Ectodermal cell (in vitro differentiated cells): ENCODE data around the gene ABLIM3.

Experiments used
- H3K27ac ChIP-seq: 2 replicates; pipeline ENCODE4 v1.7.0; 2013; ENCODE audit warnings: mild to moderate bottlenecking, low read depth, low read length; ENCODE audit not compliant: insufficient read depth, poor library complexity, severe bottlenecking
- H3K27me3 ChIP-seq: 2 replicates; pipeline ENCODE4 v1.7.0; 2013; ENCODE audit warnings: mild to moderate bottlenecking, low read length; ENCODE audit not compliant: insufficient read depth, control insufficient read depth, poor library complexity, severe bottlenecking
- H3K36me3 ChIP-seq: one replicate; pipeline ENCODE4 v1.7.0; 2013; ENCODE audit warnings: low read length; ENCODE audit not compliant: control insufficient read depth, insufficient read depth
- H3K4me1 ChIP-seq: one replicate; pipeline ENCODE4 v1.7.0; 2013; ENCODE audit warnings: low read length; ENCODE audit not compliant: control insufficient read depth, insufficient read depth
- H3K4me3 ChIP-seq: 2 replicates; pipeline ENCODE4 v1.7.0; 2013; ENCODE audit warnings: low read depth, low read length, control low read depth; ENCODE audit not compliant: insufficient read depth
- H3K9me3 ChIP-seq: 2 replicates; pipeline ENCODE4 v1.7.0; 2013; ENCODE audit warnings: mild to moderate bottlenecking, low read length, moderate library complexity; ENCODE audit not compliant: control insufficient read depth
- WGBS, 2 experiments: methylation state at CpG; one replicate each; pipeline ENCODE4 v1.1.7; 2013; ENCODE audit warnings: missing lambda C conversion rate in 2 of 2; 5-methylcytosine and 5-hydroxymethylcytosine counted together

ABLIM3 gene

DNA sequence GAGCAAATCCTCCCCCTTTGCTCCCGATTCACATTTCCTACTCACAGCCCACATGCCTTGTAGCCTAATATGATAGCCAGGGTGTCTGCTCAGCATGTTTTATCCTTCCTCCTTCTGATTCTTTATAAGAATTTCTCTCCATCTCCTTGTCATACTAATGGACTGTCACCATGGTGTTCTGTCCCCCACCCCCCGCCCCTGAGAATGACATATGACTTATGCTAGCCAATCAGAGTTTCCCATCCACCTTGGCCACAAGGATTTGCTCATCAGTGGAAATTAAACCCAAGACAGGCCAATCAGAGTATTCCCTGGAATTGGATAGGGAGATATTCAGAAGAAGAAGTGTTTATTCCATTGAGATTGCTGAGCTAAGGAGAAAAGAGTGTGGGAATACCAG is 16.0 kb downstream of the ABLIM3 start:
- Histone ChIP-seq H3K27me3 (no peaks in the 10 kb centered on the region), H3K9me3 (no peaks in the 10 kb centered on the region), H3K4me1 (no peaks in the 10 kb centered on the region), H3K4me3 (no peak overlapping the region), H3K27ac (no peak overlapping the region), H3K36me3 (no peaks in the 10 kb centered on the region)
- 86 to 94% methylated on average over 1 to 2 of the region's 2 CpGs for WGBS, 2 experiments

DNA sequence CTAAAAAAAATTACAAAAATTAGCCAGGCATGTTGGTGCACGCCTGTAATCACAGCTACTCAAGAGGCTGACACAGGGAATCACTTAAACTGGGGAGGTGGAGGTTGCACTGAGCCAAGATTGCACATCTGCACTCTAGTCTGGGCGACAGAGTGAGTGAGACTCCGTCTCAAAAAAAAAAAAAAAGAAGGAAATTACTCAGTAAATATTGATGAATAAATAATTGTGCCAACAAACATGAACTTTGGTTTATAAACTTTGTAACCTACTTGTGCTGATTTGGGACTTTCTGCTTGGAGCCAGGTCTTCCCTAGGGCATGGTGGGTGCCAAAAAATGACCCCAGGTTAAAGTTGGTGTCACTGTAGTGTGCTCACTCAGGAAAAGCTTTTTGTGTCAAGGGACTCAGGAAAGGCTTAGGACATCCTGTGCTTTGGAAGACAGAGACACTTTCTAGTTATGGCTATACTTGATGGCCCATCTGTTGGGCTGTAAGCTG is 19.0 kb downstream of the ABLIM3 start:
- Histone ChIP-seq H3K9me3 (no peaks in the 10 kb centered on the region), H3K27ac (no peak overlapping the region), H3K4me1 (no peaks in the 10 kb centered on the region), H3K36me3 (no peaks in the 10 kb centered on the region), H3K4me3 (no peak overlapping the region), H3K27me3 (no peaks in the 10 kb centered on the region)
- WGBS, 2 experiments: 80 to 83% methylated on average over 2 to 3 of the region's 3 CpGs

DNA sequence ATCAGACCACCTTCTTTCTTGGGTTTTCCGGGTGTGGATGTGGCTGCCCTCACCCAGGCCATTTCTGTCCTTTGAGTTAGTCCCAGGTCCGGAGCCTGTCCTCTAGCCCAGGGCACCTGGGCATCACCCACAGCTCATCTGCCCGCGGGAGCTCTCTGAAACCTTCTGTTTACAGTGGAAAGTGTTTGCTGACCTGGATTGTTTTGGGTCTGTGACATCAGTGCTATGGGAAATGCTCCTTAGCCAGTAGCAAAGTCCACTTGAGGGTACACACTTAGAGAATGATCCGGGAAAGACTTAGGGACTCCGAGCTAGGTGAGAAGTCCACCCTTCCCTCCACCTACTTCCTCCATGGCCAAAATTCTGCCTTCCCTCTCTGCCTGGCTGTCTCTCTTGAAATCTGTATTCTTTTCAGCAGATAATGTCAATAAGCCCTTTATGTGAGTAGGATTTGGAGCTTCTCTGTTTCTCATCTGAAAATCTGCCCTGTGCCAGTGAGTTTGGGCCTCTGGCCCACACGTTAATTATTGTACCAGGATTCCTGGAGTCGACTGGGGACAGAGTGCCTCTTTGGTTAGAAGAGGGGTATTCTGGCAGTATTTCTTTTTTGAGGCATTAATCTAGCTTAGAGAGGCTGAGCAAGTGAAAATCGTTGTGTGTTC is 19.9 kb downstream of the ABLIM3 start:
- Histone ChIP-seq H3K27me3 (no peaks in the 10 kb centered on the region), H3K4me3 (no peak overlapping the region), H3K36me3 (no peaks in the 10 kb centered on the region), H3K4me1 (no peaks in the 10 kb centered on the region), H3K27ac (no peak overlapping the region), H3K9me3 (no peaks in the 10 kb centered on the region)
- WGBS, 2 experiments: 94 to 95% methylated on average over 9 of the region's 9 CpGs

DNA sequence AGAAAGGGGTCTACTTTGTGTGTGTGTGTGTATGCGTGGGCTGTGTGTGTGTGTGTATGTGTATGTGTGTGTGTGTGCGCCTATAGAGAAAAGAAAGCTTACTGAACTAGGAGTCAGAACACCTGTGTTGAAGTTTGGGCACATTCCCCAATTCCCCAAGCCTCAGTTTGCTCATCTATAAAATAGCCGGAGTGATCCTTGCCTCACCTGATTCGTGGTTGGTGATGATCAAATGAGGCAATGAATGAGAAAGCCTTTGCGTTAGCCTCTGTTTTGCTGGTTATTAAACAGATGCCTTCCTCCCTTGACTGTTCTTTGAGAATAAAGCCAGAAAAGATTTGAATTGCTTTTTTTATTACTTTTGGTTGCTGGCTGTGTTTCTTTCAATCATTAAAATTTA is 20.6 kb downstream of the ABLIM3 start:
- WGBS, 2 experiments: 88 to 97% methylated on average over 5 of the region's 5 CpGs
- Histone ChIP-seq H3K4me3 (no peak overlapping the region), H3K9me3 (no peaks in the 10 kb centered on the region), H3K4me1 (no peaks in the 10 kb centered on the region), H3K27me3 (no peaks in the 10 kb centered on the region), H3K27ac (no peak overlapping the region), H3K36me3 (no peaks in the 10 kb centered on the region)

DNA sequence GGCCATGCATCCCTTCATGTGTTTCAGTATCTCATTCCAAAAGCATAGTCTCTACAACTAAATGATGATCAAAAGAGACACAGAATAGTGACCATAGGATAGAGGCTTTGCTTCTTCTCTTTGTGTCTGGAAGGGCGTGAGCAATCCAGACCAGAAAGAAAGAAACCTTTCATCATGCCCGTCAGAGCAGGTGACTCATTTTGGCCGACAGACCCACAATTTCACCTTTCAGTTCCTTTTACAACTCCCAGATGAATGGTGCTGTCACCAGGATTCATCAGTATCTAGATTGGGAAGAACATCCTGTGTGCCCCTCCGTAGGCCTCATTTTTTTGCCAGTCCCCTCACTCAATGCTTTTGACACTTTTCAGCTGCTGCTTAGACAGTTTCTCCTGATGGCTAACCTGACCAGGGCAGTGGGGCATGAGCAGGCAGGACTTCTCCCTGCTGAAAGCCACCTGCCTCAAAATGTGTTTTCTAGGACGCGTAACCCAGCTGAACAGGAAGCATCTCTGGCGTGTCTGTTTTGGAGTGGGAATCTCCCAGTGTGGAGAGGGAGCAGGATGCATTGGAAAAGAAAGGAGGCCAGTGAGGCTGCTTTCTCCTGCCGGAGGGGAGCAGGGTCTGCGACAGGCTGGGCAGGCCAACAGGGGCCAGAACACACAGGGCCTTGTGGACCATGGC is 21.2 kb downstream of the ABLIM3 start:
- H3K27ac ChIP-seq: no peak overlapping the region
- 83% methylated on average over 9 of the region's 9 CpGs for WGBS, 2 experiments

DNA sequence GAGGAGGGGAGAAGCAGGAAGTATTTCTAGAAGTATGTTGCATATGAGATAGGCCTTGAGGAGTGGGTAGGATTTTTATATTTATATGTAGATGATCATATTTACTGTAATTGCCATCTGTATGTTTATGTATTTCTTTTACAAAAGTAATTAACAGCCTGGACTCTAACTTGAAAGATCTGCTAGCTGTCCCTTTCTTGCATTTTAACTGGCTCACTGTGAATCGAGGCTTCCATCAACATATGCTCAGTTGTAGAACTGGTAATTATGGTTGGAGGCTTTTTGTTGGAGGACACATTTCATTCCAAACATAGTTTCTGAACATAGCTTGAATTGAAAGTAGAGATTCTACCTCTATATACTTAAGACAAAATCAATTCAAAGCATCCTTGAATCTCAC is 23.4 kb downstream of the ABLIM3 start:
- no peaks in the 10 kb centered on the region for H3K27me3 ChIP-seq
- no peak overlapping the region for H3K27ac ChIP-seq
- H3K4me1 ChIP-seq: no peaks in the 10 kb centered on the region
- WGBS, 2 experiments: 100% methylated on average over 1 of the region's 1 CpG; no CpG with 5 or more reads in 1 of the 2 experiments
- H3K4me3 ChIP-seq: no peak overlapping the region
- no peaks in the 10 kb centered on the region for H3K36me3 ChIP-seq
- H3K9me3 ChIP-seq: no peaks in the 10 kb centered on the region

More for the DNA sequence above, 21.2 kb downstream of the ABLIM3 start:
- H3K4me1 ChIP-seq: no peaks in the 10 kb centered on the region
- H3K9me3 ChIP-seq: no peaks in the 10 kb centered on the region
- H3K27me3 ChIP-seq: no peaks in the 10 kb centered on the region
- H3K36me3 ChIP-seq: no peaks in the 10 kb centered on the region
- no peak overlapping the region for H3K4me3 ChIP-seq

DNA sequence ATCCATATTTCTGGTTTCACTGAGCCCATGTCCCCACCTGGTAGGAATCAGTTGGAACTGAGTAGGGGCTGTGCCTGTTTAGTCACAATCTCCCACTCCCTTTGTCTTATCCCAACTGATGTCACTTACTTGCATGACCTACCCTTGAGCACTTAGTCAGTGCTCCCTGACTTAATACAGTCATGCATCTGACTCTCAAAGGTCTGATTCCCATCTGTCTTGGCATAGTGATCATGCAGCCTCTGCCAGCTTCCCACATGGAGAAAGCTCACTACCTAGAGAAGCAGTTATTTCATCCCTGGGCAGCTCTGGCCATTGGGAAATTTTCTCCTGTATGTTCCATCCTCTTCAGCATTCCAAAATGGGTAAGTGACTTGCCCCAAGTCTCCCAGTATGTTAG is 24.8 kb downstream of the ABLIM3 start:
- Histone ChIP-seq H3K9me3 (no peaks in the 10 kb centered on the region), H3K4me1 (no peaks in the 10 kb centered on the region), H3K4me3 (no peak overlapping the region), H3K27me3 (no peaks in the 10 kb centered on the region), H3K36me3 (no peaks in the 10 kb centered on the region), H3K27ac (no peak overlapping the region)

DNA sequence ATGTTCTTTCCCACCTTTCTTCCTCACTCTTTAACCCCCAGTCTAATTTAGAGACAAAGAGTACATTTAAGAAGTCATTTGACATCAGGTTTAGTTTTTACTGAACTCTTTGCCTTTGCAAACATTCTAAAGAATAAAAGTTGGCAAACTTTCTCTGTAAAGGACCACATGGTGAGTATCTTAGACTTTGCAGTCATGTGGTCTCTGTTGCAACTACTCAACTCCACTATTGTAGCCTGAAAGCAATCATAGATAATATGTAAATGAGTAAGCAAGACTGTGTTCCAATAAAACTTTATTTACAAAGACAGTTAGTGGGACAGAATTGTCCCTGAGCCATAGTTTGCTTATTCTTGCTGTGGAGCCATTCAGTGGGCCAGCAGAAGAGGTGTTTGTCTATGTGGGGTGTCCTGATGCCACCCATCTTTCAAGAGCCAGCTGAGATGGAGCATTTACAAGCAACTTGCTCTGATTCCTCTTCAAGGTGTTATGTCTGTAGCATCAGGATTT is 25.4 kb downstream of the ABLIM3 start:
- H3K27ac ChIP-seq: no peak overlapping the region
- no peaks in the 10 kb centered on the region for H3K36me3 ChIP-seq
- no peaks in the 10 kb centered on the region for H3K27me3 ChIP-seq
- H3K4me3 ChIP-seq: no peak overlapping the region
- H3K9me3 ChIP-seq: no peaks in the 10 kb centered on the region
- H3K4me1 ChIP-seq: no peaks in the 10 kb centered on the region

DNA sequence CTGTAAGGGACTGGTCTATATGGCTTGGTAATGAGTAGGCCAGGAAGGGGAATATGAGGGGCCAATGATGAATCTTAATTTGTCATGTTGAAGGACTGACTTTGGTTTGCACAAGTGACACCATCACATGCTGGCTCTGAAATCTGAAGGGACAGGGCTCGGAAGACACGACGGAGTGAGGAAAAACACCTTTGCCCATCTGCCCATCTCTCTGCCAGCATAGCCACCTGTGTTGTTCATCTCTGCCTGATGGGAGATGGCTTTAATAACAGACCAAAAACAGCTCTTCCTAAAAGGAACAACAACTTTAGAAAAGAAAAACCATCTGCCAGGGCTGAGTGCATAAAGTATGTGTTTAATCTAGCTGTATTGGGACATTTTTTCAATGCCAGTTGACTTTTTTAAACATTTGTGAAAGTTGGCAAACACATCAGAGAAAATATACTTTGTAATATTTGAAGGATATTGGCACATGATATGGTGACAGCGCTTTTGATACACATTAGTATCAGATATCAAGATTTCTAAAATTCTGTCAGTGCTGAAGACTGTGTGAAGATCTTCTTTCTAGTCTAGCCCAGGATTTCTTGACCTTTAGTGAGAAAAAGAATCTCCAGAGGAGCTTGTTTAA is 27.1 kb downstream of the ABLIM3 start:
- no peak overlapping the region for H3K4me3 ChIP-seq
- no peaks in the 10 kb centered on the region for H3K36me3 ChIP-seq
- no peak overlapping the region for H3K27ac ChIP-seq
- whole genome bisulfite sequencing, 2 experiments: 96 to 100% methylated on average over 3 to 4 of the region's 4 CpGs
- H3K9me3 ChIP-seq: no peaks in the 10 kb centered on the region
- H3K27me3 ChIP-seq: no peaks in the 10 kb centered on the region
- H3K4me1 ChIP-seq: no peaks in the 10 kb centered on the region

DNA sequence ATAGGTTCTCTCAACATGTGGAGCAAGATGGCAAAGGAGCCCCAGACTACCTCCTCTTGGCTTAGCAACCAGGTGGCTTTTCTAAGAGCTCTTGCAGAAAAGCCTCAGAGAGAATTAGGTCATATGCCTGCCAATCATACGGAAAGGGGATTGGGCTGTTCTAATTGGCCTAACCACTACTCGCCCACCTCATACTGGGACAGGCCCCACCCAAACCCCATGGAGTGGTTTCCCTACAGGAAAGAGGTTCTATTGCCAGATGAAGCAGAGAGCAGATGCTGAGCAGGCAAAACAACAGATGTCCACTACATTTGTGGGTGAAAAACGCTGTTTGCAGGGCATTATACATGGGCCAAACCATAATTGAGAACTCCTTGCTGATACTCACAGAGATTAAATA is 29.0 kb downstream of the ABLIM3 start:
- Histone ChIP-seq H3K4me1 (no peaks in the 10 kb centered on the region), H3K27me3 (no peaks in the 10 kb centered on the region), H3K36me3 (no peaks in the 10 kb centered on the region), H3K9me3 (no peaks in the 10 kb centered on the region), H3K4me3 (no peak overlapping the region), H3K27ac (no peak overlapping the region)
- WGBS, 2 experiments: 85 to 97% methylated on average over 3 of the region's 3 CpGs
